Sigmoid colon (tissue), 7 donors: Measurements from ENCODE around the gene NFIC. TPM values are rescaled to one million over a fixed set of nuclear protein-coding genes. Genes with fewer than 3 reads are reported as not detected.

Source experiments
- DNase-seq: peaks from one replicate; pipeline ENCODE4 v3.0.0-alpha.2; 2019
- H3K27ac ChIP-seq, 4 donors: fragments of 200-600 bp; sonication (generic); one replicate each; pipeline ENCODE4 v1.5.1; 2016 to 2019; ENCODE audit warnings: mild to moderate bottlenecking in 1 of 4
- H3K27me3 ChIP-seq, 3 donors: fragments of 200-600 bp; sonication (generic); one replicate each; pipeline ENCODE4 v1.5.1; 2019; ENCODE audit warnings: mild to moderate bottlenecking in 1 of 3
- H3K36me3 ChIP-seq, 4 donors: fragments of 200-600 bp; sonication (generic); one replicate each; pipeline ENCODE4 v1.5.1; 2016 to 2019
- H3K4me1 ChIP-seq, 4 donors: fragments of 200-600 bp; sonication (generic); one replicate each; pipeline ENCODE4 v1.5.1; 2017 to 2019
- H3K4me3 ChIP-seq, 4 donors: fragments of 200-600 bp; sonication (generic); one replicate each; pipeline ENCODE4 v1.5.1; 2017 to 2019; ENCODE audit warnings: mild to moderate bottlenecking in 2 of 4, moderate library complexity in 1 of 4
- H3K9me3 ChIP-seq, 4 donors: fragments of 200-600 bp in 3 of 4; sonication (generic) in 3 of 4; one replicate each; pipeline versions ENCODE4 v1.5.1 to v1.6.1; 2013 to 2019
- CTCF ChIP-seq, 4 experiments: fragments of 450-650 bp in 3 of 4; fragments of 200-600 bp in 1 of 4; IDR thresholded peaks; one replicate each; pipeline ENCODE4 v1.5.1; 2016 to 2019; ENCODE audit warnings: antibody characterized with exemption in 4 of 4, mild to moderate bottlenecking in 3 of 4, moderate library complexity in 2 of 4
- EP300 ChIP-seq, 4 donors: sonication (generic); formaldehyde crosslinking; IDR thresholded peaks; one replicate each; pipeline ENCODE4 v1.6.1; 2017; ENCODE audit warnings: antibody characterized with exemption in 4 of 4
- POLR2A ChIP-seq, 2 donors: fragments of 450-650 bp; IDR thresholded peaks; one replicate each; pipeline ENCODE4 v1.6.1; 2016; ENCODE audit warnings: antibody characterized with exemption in 2 of 2, mild to moderate bottlenecking in 2 of 2, moderate library complexity in 2 of 2
- POLR2AphosphoS5 ChIP-seq, 4 donors: sonication (generic); formaldehyde crosslinking; IDR thresholded peaks; one replicate each; pipeline ENCODE4 v1.6.1; 2017; ENCODE audit warnings: antibody characterized with exemption in 4 of 4
- WGBS, 2 donors: extraction: QIAGEN DNeasy Blood & Tissue Kit; methylation state at CpG; one replicate each; pipeline ENCODE4 v1.1.7; 2013; 5-methylcytosine and 5-hydroxymethylcytosine counted together
- intact Hi-C: fragments of 100-400 bp; cut with DNase I; formaldehyde crosslinking; loops from one replicate; pipeline ENCODE4 v1.15.1; 2023
- polyA plus RNA-seq, 3 donors: library from polyadenylated mRNA; stranded (reverse); fragments of 200-250 nt; gene quantifications; one replicate each; pipeline ENCODE4 v1.2.3, GENCODE V29; 2013
- small RNA-seq, 3 donors: library from RNA; depleted of rRNA; stranded (forward); fragments of <200 nt; gene quantifications; one replicate each; pipeline ENCODE3, GENCODE V24; 2016
- total RNA-seq, 4 donors: library from RNA; depleted of rRNA; stranded (reverse); fragments of >200 nt; gene quantifications; one replicate each; pipeline ENCODE4 v1.1.0, GENCODE V29; 2016
- donor health status: healthy with polysubstance abuse.
- donor health status: Bipolar disorder and iron deficiency.
- donor health status: healthy.

NFIC gene
- total and polyA plus RNA-seq, 7 donors, result 9.0 to 114 (median 63.2) TPM

GRCh38 chr19:3516675-3517207, 150.4 kb downstream of the NFIC start:
- Histone ChIP-seq H3K27ac (no peak overlapping the region), H3K4me3 (no peak overlapping the region), H3K36me3 (peaks cover 0 to 8% (median 0%) of the 10 kb centered on the region in 4 donors), H3K27me3 (no peaks in the 10 kb centered on the region), H3K9me3 (no peaks in the 10 kb centered on the region), H3K4me1 (peaks cover 0 to 50% (median 21%) of the 10 kb centered on the region in 4 donors)
- 38 to 47% methylated on average over 15 of the region's 15 CpGs for WGBS, 2 donors
- intact Hi-C loops, result no loop called here
- no peak for TF ChIP-seq CTCF (IDR thresholded peaks at IDR 0.05)
- TF ChIP-seq POLR2A (IDR thresholded peaks at IDR 0.05), result no peak
- no peak for TF ChIP-seq POLR2AphosphoS5 (IDR thresholded peaks at IDR 0.05)
- no peak for TF ChIP-seq EP300 (IDR thresholded peaks at IDR 0.05)
- no peak for DNase-seq

GRCh38 chr19:3517638-3518037, 151.3 kb downstream of the NFIC start:
- no peak overlapping the region for H3K27ac ChIP-seq
- 88 to 96% methylated on average over 2 of the region's 2 CpGs for WGBS, 2 donors
- no peak for DNase-seq

GRCh38 chr19:3518255-3518654, 151.9 kb downstream of the NFIC start:
- Histone ChIP-seq H3K4me3 (no peak overlapping the region), H3K27me3 (no peaks in the 10 kb centered on the region), H3K4me1 (peaks cover 0 to 35% (median 16%) of the 10 kb centered on the region in 4 donors), H3K9me3 (no peaks in the 10 kb centered on the region), H3K36me3 (peaks cover 0 to 14% (median 3%) of the 10 kb centered on the region in 4 donors), H3K27ac (no peak overlapping the region)
- DNase-seq, result no peak
- intact Hi-C loops, result no loop called here
- 90 to 92% methylated on average over 10 of the region's 10 CpGs for WGBS, 2 donors
- TF ChIP-seq POLR2AphosphoS5 (IDR thresholded peaks at IDR 0.05) (no peak), POLR2A (IDR thresholded peaks at IDR 0.05) (no peak)

More at GRCh38 chr19:3517638-3518037, 151.3 kb downstream of the NFIC start:
- no peak for TF ChIP-seq CTCF (IDR thresholded peaks at IDR 0.05)
- no peak for TF ChIP-seq POLR2AphosphoS5 (IDR thresholded peaks at IDR 0.05)
- TF ChIP-seq POLR2A (IDR thresholded peaks at IDR 0.05), result no peak
- H3K9me3 ChIP-seq, result no peaks in the 10 kb centered on the region
- intact Hi-C loops, result no loop called here
- peaks cover 0 to 41% (median 19%) of the 10 kb centered on the region in 4 donors for H3K4me1 ChIP-seq
- no peak overlapping the region for H3K4me3 ChIP-seq
- peaks cover 0 to 8% (median 0%) of the 10 kb centered on the region in 4 donors for H3K36me3 ChIP-seq
- no peaks in the 10 kb centered on the region for H3K27me3 ChIP-seq

GRCh38 chr19:3518659-3519058, 152.3 kb downstream of the NFIC start:
- DNase-seq, result no peak
- intact Hi-C loops, result no loop called here
- Histone ChIP-seq H3K27ac (no peak overlapping the region), H3K9me3 (no peaks in the 10 kb centered on the region), H3K27me3 (no peaks in the 10 kb centered on the region), H3K36me3 (peaks cover 0 to 18% (median 5%) of the 10 kb centered on the region in 4 donors), H3K4me1 (peaks cover 0 to 30% (median 14%) of the 10 kb centered on the region in 4 donors), H3K4me3 (no peak overlapping the region)
- TF ChIP-seq POLR2AphosphoS5 (IDR thresholded peaks at IDR 0.05), result no peak
- TF ChIP-seq CTCF (IDR thresholded peaks at IDR 0.05), result no peak
- no peak for TF ChIP-seq POLR2A (IDR thresholded peaks at IDR 0.05)
- no peak for TF ChIP-seq EP300 (IDR thresholded peaks at IDR 0.05)
- 93 to 95% methylated on average over 2 of the region's 2 CpGs for WGBS, 2 donors

Small RNA genes lying within 50 kb of the gene (small RNA-seq; reads per million reads assigned to genes)
- gene AC005514.1, result 0 reads per million in 3 donors

Other genes starting within 250 kb of the NFIC start
- gene GNA15, start 230.6 kb upstream of the NFIC start, total RNA-seq, result 1 to 10 TPM in 3 of 4 donors, under 1 TPM in 1; 0.55 to 6.0 (median 4.4) TPM
- 1 to 10 TPM; 4.2 to 5.6 (median 5.1) TPM for gene GNA15, start 230.6 kb upstream of the NFIC start, polyA plus RNA-seq
- 1 to 10 TPM in 1 of 4 donors, under 1 TPM in 2, not detected in 1; 0.33 to 1.9 (median 0.36) TPM for gene S1PR4, start 187.8 kb upstream of the NFIC start, total RNA-seq
- 10 to 100 TPM in 1 of 3 donors, under 1 TPM in 1, not detected in 1; 0.60 to 24.4 TPM for gene S1PR4, start 187.8 kb upstream of the NFIC start, polyA plus RNA-seq
- gene NCLN, start 180.7 kb upstream of the NFIC start, total RNA-seq, result 10 to 100 TPM; 12.2 to 23.5 (median 16.0) TPM
- gene NCLN, start 180.7 kb upstream of the NFIC start, polyA plus RNA-seq, result 10 to 100 TPM; 15.0 to 94.7 (median 18.7) TPM
- 1 to 10 TPM in 2 of 4 donors, under 1 TPM in 2; 0.33 to 1.1 (median 0.72) TPM for gene CELF5, start 141.9 kb upstream of the NFIC start, total RNA-seq
- under 1 TPM in 2 of 3 donors, not detected in 1; under 0.01 to 0.38 TPM for gene CELF5, start 141.9 kb upstream of the NFIC start, polyA plus RNA-seq
- gene SMIM24, start 113.9 kb downstream of the NFIC start, total RNA-seq, result not detected
- gene SMIM24, start 113.9 kb downstream of the NFIC start, polyA plus RNA-seq, result 10 to 100 TPM; 15.1 to 72.7 (median 30.3) TPM
- not detected for gene SMIM44, start 116.9 kb downstream of the NFIC start, total RNA-seq
- gene SMIM44, start 116.9 kb downstream of the NFIC start, polyA plus RNA-seq, result 1 to 10 TPM in 1 of 3 donors, not detected in 2; 2.9 TPM
- gene DOHH, start 134.1 kb downstream of the NFIC start, total RNA-seq, result 10 to 100 TPM; 11.7 to 18.1 (median 17.0) TPM
- 10 to 100 TPM in 1 of 3 donors, 1 to 10 TPM in 2; 7.2 to 22.5 (median 7.2) TPM for gene DOHH, start 134.1 kb downstream of the NFIC start, polyA plus RNA-seq
- gene FZR1, start 139.7 kb downstream of the NFIC start, total RNA-seq, result 10 to 100 TPM; 11.8 to 44.6 (median 20.5) TPM
- 10 to 100 TPM; 11.4 to 33.3 (median 13.9) TPM for gene FZR1, start 139.7 kb downstream of the NFIC start, polyA plus RNA-seq
- gene TEKTIP1, start 172.6 kb downstream of the NFIC start, total RNA-seq, result 1 to 10 TPM in 1 of 4 donors, not detected in 3; 1.4 TPM
- gene TEKTIP1, start 172.6 kb downstream of the NFIC start, polyA plus RNA-seq, result 1 to 10 TPM in 1 of 3 donors, not detected in 2; 1.5 TPM
- 10 to 100 TPM; 13.7 to 36.0 (median 22.6) TPM for gene MFSD12, start 191.0 kb downstream of the NFIC start, total RNA-seq
- 10 to 100 TPM in 1 of 3 donors, 1 to 10 TPM in 2; 2.4 to 53.5 (median 8.6) TPM for gene MFSD12, start 191.0 kb downstream of the NFIC start, polyA plus RNA-seq
- gene HMG20B, start 206.4 kb downstream of the NFIC start, total RNA-seq, result 100 to 1,000 TPM; 105 to 148 (median 120) TPM
- 10 to 100 TPM; 61.3 to 85.9 (median 78.2) TPM for gene HMG20B, start 206.4 kb downstream of the NFIC start, polyA plus RNA-seq
- under 1 TPM in 2 of 4 donors, not detected in 2; under 0.01 to 0.83 TPM for gene GIPC3, start 218.9 kb downstream of the NFIC start, total RNA-seq
- gene GIPC3, start 218.9 kb downstream of the NFIC start, polyA plus RNA-seq, result 1 to 10 TPM in 1 of 3 donors, not detected in 2; 1.0 TPM
- gene TBXA2R, start 240.3 kb downstream of the NFIC start, total RNA-seq, result 1 to 10 TPM in 1 of 4 donors, under 1 TPM in 3; 0.36 to 3.6 (median 0.68) TPM
- gene TBXA2R, start 240.3 kb downstream of the NFIC start, polyA plus RNA-seq, result 1 to 10 TPM in 1 of 3 donors, under 1 TPM in 1, not detected in 1; 0.69 to 1.4 TPM